HG03095 (cell line): ENCODE data around the gene IQCH.

ENCODE experiments used
- ATAC-seq: cut with Tn5 transposase; IDR thresholded peaks from one replicate; pipeline ENCODE4 v1.9.1; 2021; ENCODE audit warnings: moderate library complexity; ENCODE audit not compliant: unreplicated experiment

The IQCH gene

GRCh38 chr15:67254238-67255175 lies at the start of gene IQCH, which contains the start of gene AAGAB:
IQCH (plus strand) TSS chr15:67254786; CDS start chr15:67254897, 111 bp downstream.
AAGAB (minus strand) TSS chr15:67254661; CDS start chr15:67254631, 30 bp downstream.
- peak; percentile 91 for ATAC-seq

- no peak for ATAC-seq
These were observed 46.9 kb upstream of the IQCH start for GRCh38 chr15:67207555-67208207.

GRCh38 chr15:67208396-67208795 lies 46.2 kb upstream of the IQCH start:
- ATAC-seq = no peak

- ATAC-seq = no peak
These were observed 43.9 kb upstream of the IQCH start for GRCh38 chr15:67210555-67211168.

- ATAC-seq = no peak
These were observed 41.8 kb upstream of the IQCH start for GRCh38 chr15:67212684-67213367.

- no peak for ATAC-seq
These were observed 39.5 kb upstream of the IQCH start for GRCh38 chr15:67215102-67215501.

- no peak for ATAC-seq
These were observed 37.7 kb upstream of the IQCH start for GRCh38 chr15:67216859-67217258.

- no peak for ATAC-seq
These were observed 36.2 kb upstream of the IQCH start for GRCh38 chr15:67218428-67218827.

- no peak for ATAC-seq
These were observed 35.3 kb upstream of the IQCH start for GRCh38 chr15:67219288-67219687.

- ATAC-seq = no peak
These were observed 29.7 kb upstream of the IQCH start for GRCh38 chr15:67224889-67225288.

GRCh38 chr15:67225336-67225735 lies 29.2 kb upstream of the IQCH start:
- ATAC-seq = no peak

GRCh38 chr15:67227431-67227830 lies 27.2 kb upstream of the IQCH start:
- no peak for ATAC-seq

- no peak for ATAC-seq
These were observed 26.7 kb upstream of the IQCH start for GRCh38 chr15:67227846-67228245.

- no peak for ATAC-seq
These were observed 26.3 kb upstream of the IQCH start for GRCh38 chr15:67228286-67228685.

- ATAC-seq = no peak
These were observed 24.1 kb upstream of the IQCH start for GRCh38 chr15:67230504-67230903.

GRCh38 chr15:67232591-67232990 lies 22.0 kb upstream of the IQCH start:
- ATAC-seq = no peak

- ATAC-seq = peak; percentile 3
These were observed 14.1 kb upstream of the IQCH start for GRCh38 chr15:67240235-67241131.

- peak; percentile 81 for ATAC-seq
These were observed 13.3 kb upstream of the IQCH start for GRCh38 chr15:67241132-67241855.

- no peak for ATAC-seq
These were observed 11.9 kb upstream of the IQCH start for GRCh38 chr15:67242708-67243111.
